HG02588 (cell line): ENCODE results near the gene LTBP3.

ENCODE experiments used
- ATAC-seq: cut with Tn5 transposase; IDR thresholded peaks from one replicate; pipeline ENCODE4 v1.9.1; 2021; ENCODE audit warnings: mild to moderate bottlenecking, moderate library complexity; ENCODE audit not compliant: unreplicated experiment

The LTBP3 gene

GRCh38 chr11:65555693-65556231, 2.4 kb downstream of the LTBP3 start:
- no peak for ATAC-seq

- ATAC-seq = no peak
Observed at GRCh38 chr11:65554842-65555430, 3.2 kb downstream of the LTBP3 start.

- no peak for ATAC-seq
Observed at GRCh38 chr11:65554057-65554818, 3.9 kb downstream of the LTBP3 start.

GRCh38 chr11:65553301-65554001, 4.7 kb downstream of the LTBP3 start:
- no peak for ATAC-seq

- ATAC-seq = no peak
Observed at GRCh38 chr11:65552388-65552951, 5.7 kb downstream of the LTBP3 start.

- peak; percentile 55 for ATAC-seq
Observed at GRCh38 chr11:65551572-65552387, 6.4 kb downstream of the LTBP3 start.

- no peak for ATAC-seq
Observed at GRCh38 chr11:65549096-65549495, 9.1 kb downstream of the LTBP3 start.

- ATAC-seq = no peak
Observed at GRCh38 chr11:65548395-65548794, 9.8 kb downstream of the LTBP3 start.

- no peak for ATAC-seq
Observed at GRCh38 chr11:65547446-65548125, 10.6 kb downstream of the LTBP3 start.

GRCh38 chr11:65546217-65546958, 11.8 kb downstream of the LTBP3 start:
- ATAC-seq = peak; percentile 67

- no peak for ATAC-seq
Observed at GRCh38 chr11:65545853-65546216, 12.3 kb downstream of the LTBP3 start.

GRCh38 chr11:65542738-65543390, 15.3 kb downstream of the LTBP3 start:
- no peak for ATAC-seq

- ATAC-seq = no peak
Observed at GRCh38 chr11:65541093-65541982, 16.8 kb downstream of the LTBP3 start.

- peak; percentile 54 for ATAC-seq
Observed at GRCh38 chr11:65540290-65541092, 17.7 kb downstream of the LTBP3 start.

GRCh38 chr11:65539744-65540289, 18.3 kb downstream of the LTBP3 start:
- peak; percentile 42 for ATAC-seq

GRCh38 chr11:65538915-65539743, 19.0 kb downstream of the LTBP3 start:
- ATAC-seq = peak; percentile 3
